Measurements from ENCODE around the gene NME4.
"Not testable (repeated sequence)": the region's sequence is repeated elsewhere in the genome, so short reads cannot be mapped to it uniquely, and the experiment has no call there.

The NME4 gene

GRCh38 chr16:400061-400591 is 3.1 kb downstream of the NME4 start:
- DNase-seq, result no peak

GRCh38 chr16:401468-402348 is 4.7 kb downstream of the NME4 start, which contains the start of gene DECR2:
Gene DECR2 (plus strand): TSS chr16:401885. CDS start chr16:401964, 79 bp downstream.
- peak; percentile 70 for DNase-seq

- DNase-seq, result no peak
Measured at GRCh38 chr16:404971-405486, 8.0 kb downstream of the NME4 start.

- DNase-seq, result no peak
Measured at GRCh38 chr16:405548-406506, 8.8 kb downstream of the NME4 start.

- no peak for DNase-seq
Measured at GRCh38 chr16:407253-407652, 10.3 kb downstream of the NME4 start.

GRCh38 chr16:410516-411178 is 13.6 kb downstream of the NME4 start:
- DNase-seq, result no peak

GRCh38 chr16:411576-412265 is 14.7 kb downstream of the NME4 start:
- DNase-seq, result no peak

- DNase-seq, result no peak
Measured at GRCh38 chr16:414395-415169, 17.6 kb downstream of the NME4 start.

- not testable (repeated sequence) for DNase-seq
Measured at GRCh38 chr16:415170-415498, 18.1 kb downstream of the NME4 start.

- DNase-seq, result not testable (repeated sequence)
Measured at GRCh38 chr16:422179-422578, 25.2 kb downstream of the NME4 start.

GRCh38 chr16:424033-424622 is 27.1 kb downstream of the NME4 start:
- DNase-seq, result peak; percentile 82

- no peak for DNase-seq
Measured at GRCh38 chr16:424623-425081, 27.7 kb downstream of the NME4 start.

- peak; percentile 48 for DNase-seq
Measured at GRCh38 chr16:425082-425718, 28.2 kb downstream of the NME4 start, which contains the start of gene RAB11FIP3. Gene RAB11FIP3 (plus strand): TSS chr16:425649. CDS start chr16:426007, 358 bp downstream.

GRCh38 chr16:425740-426114 is 28.7 kb downstream of the NME4 start:
- no peak for DNase-seq

- DNase-seq, result no peak
Measured at GRCh38 chr16:426115-426905, 29.3 kb downstream of the NME4 start.

GRCh38 chr16:426906-427249 is 29.9 kb downstream of the NME4 start:
- no peak for DNase-seq

- no peak for DNase-seq
Measured at GRCh38 chr16:427250-427649, 30.3 kb downstream of the NME4 start.

GRCh38 chr16:430904-431303 is 33.9 kb downstream of the NME4 start:
- no peak for DNase-seq

GRCh38 chr16:440627-441026 is 43.6 kb downstream of the NME4 start:
- DNase-seq, result no peak

All from kidney glomerular epithelial cell (primary cell).